Measurements from ENCODE around the gene RNF43. TPM values are rescaled to one million over a fixed set of nuclear protein-coding genes. Genes with fewer than 3 reads are reported as not detected.
A peak's percentile ranks its signal among the peaks of the same experiment; 100 is the strongest.

Gene RNF43
- total and polyA plus RNA-seq, 2 of the 13 experiments (the other 11 are each of a cell fraction or from before 2014, with no cell fraction given) = 31.0 to 53.4 TPM

GRCh38 chr17:58394534-58395223 lies 22.7 kb downstream of the RNF43 start (continued):
- no peak for TF ChIP-seq ZNF142 (CRISPR knock-in tag; IDR thresholded peaks at IDR 0.05)
- peak; percentile 95 for TF ChIP-seq RBM22 (optimal IDR thresholded peaks at IDR 0.05; ENCODE audit: low read length)
- peak; percentile 90 for TF ChIP-seq RARA (CRISPR knock-in tag; IDR thresholded peaks at IDR 0.05)
- no peak for TF ChIP-seq SKIL (CRISPR knock-in tag; IDR thresholded peaks at IDR 0.05; ENCODE audit: borderline replicate concordance)
- no peak for TF ChIP-seq BCL3 (CRISPR knock-in tag; IDR thresholded peaks at IDR 0.05)
- TF ChIP-seq ZNF776 (CRISPR knock-in tag; IDR thresholded peaks at IDR 0.05) = no peak
- no peak for TF ChIP-seq ZNF678 (CRISPR knock-in tag; IDR thresholded peaks at IDR 0.05)
- TF ChIP-seq ZNF205 (CRISPR knock-in tag; IDR thresholded peaks at IDR 0.05) = 0 out of 2 replicates have a peak, but pooled peaks have one; percentile 68
- TF ChIP-seq ISX (CRISPR knock-in tag; conservative IDR thresholded peaks at IDR 0.05) = no peak
- peak; percentile 64 for TF ChIP-seq RBFOX2 (IDR thresholded peaks at IDR 0.05; ENCODE audit: low read depth, low read length)
- no peak for TF ChIP-seq ZNF10 (CRISPR knock-in tag; IDR thresholded peaks at IDR 0.05; ENCODE audit: borderline replicate concordance, low read depth)
- TF ChIP-seq SKI (IDR thresholded peaks at IDR 0.05; ENCODE audit: partially characterized antibody) = peak; percentile 25
- peak; percentile 59; the same call in 1 of the 2 replicates for TF ChIP-seq MYC (CRISPR knock-in tag; IDR thresholded peaks at IDR 0.05; ENCODE audit: borderline replicate concordance)
- TF ChIP-seq SP140L (CRISPR knock-in tag; IDR thresholded peaks at IDR 0.05; ENCODE audit: borderline replicate concordance) = no peak
- TF ChIP-seq ZXDC (CRISPR knock-in tag; IDR thresholded peaks at IDR 0.05) = no peak
